GM21447 (cell line): ENCODE results near the gene UGT1A9.

Source experiments
- ATAC-seq: cut with Tn5 transposase; IDR thresholded peaks from one replicate; pipeline ENCODE4 v1.9.1; 2021; ENCODE audit not compliant: unreplicated experiment

Gene UGT1A9

DNA sequence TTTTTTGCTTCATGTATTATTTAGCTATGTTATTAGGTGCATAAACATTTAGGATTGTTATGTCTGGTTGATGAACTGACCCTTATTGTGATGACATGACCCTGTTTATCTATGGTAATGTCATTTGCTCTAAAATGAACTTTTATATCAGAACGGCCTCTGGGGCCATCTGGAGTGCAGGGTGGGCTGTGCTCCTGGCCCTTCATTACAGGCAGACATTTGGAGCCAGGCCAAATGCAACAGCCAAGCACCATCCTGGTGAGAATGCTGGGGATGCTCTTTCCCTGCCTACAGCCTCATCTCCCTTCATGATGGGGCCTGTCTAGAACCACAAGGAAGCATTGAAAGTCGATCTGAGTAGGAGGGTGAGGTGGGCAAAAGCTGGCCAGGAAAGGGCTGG, 144.6 kb downstream of the UGT1A9 start:
- ATAC-seq = no peak

- no peak for ATAC-seq
These were observed 145.1 kb downstream of the UGT1A9 start for GRCh38 chr2:233816771-233817170.

DNA sequence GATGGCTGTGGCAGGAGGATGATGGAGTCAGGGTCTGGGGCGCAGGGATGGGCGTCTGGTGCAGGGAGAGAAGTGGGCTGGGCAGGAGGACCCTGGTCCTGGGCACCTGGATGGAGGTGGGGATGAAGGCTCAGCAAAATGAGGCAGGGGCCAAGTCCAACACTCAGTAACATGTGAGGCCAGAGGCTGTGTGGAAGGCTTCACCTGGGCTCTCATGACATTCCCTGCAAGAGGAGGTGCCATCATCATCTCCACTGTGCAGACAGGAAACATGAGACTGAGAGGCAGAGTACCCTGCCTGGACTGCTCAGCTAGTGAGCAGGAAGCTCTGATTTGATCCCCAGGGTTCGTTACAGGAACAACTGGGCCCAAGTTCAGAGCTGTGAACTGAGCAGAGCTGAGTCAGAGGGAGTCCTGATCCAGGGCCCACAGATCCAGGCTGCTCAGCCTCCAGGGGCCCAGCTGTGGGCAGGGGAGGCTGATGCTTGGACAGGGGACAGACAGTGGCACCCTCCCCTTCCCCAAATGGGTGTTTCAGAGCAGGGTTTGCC, 145.7 kb downstream of the UGT1A9 start:
- no peak for ATAC-seq

GRCh38 chr2:233817995-233818638, 146.4 kb downstream of the UGT1A9 start:
- ATAC-seq = no peak

DNA sequence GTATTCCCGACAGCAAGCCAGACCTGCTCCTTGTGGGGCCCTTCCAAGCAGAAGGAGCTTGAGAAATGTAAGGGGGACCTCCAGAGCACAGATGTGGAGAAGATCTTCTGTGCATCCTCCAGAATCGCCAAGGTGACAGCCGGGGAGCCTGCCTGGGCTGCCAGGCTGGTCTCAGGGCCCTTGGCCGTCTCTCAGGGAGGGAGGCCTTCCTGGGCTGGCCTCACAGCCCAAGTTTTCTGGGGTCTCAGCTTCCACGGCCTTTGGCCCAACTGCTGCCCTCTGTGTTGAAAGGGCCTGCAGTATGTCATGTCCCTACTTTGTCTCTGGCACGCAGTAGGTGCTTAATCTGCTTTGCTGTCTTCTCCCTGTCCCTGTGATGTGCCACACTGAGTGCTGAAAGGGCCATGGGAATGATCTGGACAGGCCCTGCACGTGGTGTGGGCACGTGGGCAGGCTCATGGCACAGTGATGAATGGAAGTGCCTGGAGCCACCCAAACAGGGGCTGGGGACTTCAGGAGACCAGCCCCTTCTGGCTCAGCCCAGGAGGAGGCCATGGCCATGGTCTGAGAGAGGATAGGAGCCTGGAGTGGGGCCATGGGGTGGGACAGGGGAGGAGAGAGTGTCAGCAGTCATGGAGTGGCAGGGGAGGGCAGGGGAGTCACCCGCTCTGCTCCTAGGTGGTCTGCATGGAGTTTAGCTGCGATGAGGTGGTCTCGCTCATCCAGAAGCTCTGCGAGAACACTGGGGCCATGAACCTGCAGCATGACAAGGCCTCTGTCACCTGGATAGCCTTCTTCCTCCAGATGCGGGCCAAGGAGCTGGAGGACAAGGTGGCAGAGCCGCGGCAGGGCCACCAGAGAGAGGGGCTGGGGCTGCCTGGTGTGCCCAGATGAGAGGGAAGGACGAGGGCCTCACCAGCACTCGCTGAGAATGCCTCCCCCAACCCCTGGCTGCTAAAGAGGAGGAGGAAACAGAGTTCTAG, 147.2 kb downstream of the UGT1A9 start:
- ATAC-seq = no peak

- ATAC-seq = no peak
These were observed 148.4 kb downstream of the UGT1A9 start for GRCh38 chr2:233819884-233820773.

- no peak for ATAC-seq
These were observed 149.0 kb downstream of the UGT1A9 start for GRCh38 chr2:233820774-233821105.

DNA sequence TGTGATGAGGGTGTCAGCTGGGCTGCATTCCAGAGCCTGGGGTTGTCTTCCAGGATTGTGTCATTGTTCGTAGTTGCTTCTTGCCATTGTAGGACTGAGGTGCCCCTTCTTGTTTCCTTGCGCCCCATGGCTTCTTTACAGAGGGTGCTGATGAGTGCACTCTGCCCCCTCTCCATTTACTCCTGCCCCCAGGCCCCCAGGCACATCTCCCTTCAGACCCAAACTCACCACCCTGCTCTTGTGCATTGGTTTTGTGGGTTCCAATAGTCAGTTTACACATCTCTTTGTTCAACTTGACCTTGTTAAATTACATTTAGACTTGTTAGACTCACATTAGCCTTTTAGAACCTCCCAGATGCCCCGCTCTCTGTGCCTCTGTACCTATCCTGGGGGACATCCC, 149.5 kb downstream of the UGT1A9 start:
- no peak for ATAC-seq

- no peak for ATAC-seq
These were observed 150.0 kb downstream of the UGT1A9 start for GRCh38 chr2:233821709-233822100.

DNA sequence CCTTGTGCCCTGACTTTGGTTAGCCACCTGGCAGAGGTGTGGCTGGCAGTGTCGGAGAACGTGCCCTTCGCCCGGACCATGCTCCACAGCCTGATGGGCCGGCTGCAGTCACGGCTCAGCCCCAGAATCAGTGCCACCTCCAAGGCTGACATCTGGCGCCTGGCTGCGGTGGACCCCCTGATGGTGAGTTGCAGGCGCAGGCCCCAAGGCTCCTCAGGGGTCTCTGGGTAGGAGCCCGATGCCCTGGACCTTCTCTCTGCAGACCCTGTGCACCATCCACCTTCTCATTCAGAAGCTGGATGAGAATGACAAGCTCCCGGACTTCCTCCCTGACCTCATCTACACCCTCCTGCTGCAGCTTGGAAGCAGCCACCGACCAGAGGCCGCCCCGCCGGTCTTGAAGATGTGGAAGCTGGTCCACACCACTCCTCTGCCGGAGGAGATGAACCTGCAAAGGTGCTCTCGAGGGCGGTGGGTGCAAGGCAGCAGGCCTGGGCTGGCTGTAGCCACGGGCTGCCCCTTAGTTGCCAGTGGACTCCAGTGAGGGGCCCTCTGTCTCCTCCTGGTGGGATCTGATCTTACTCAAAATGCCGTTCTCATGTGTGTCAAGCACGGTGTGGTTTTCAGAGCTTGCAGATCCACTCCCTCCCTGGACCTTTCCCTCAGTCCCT, 150.5 kb downstream of the UGT1A9 start:
- no peak for ATAC-seq
